ENCODE measurements around the gene AKR1C1. TPM values are rescaled to one million over a fixed set of nuclear protein-coding genes. Genes with fewer than 3 reads are reported as not detected.

AKR1C1 gene
- total and polyA plus RNA-seq, 9 of the 15 experiments (the other 6 are each of a cell fraction or from before 2014, with no cell fraction given), result 43.5 to 180 (median 82.4) TPM

- TF ChIP-seq ZNF592 (IDR thresholded peaks at IDR 0.05) (peak; percentile 72), HMG20B (CRISPR knock-in tag; IDR thresholded peaks at IDR 0.05) (no peak), MAFF (IDR thresholded peaks at IDR 0.05; ENCODE audit: low read length) (no peak), E2F3 (CRISPR knock-in tag; IDR thresholded peaks at IDR 0.05) (no peak), LARP7 (IDR thresholded peaks at IDR 0.05) (no peak), RFX1 (IDR thresholded peaks at IDR 0.05) (peak; percentile 76), ZNF253 (CRISPR knock-in tag; conservative IDR thresholded peaks at IDR 0.05) (no peak), ZBTB17 (CRISPR knock-in tag; IDR thresholded peaks at IDR 0.05) (no peak), ZNF384 (IDR thresholded peaks at IDR 0.05; ENCODE audit: low read depth, low read length) (no peak), ZBED1 (IDR thresholded peaks at IDR 0.05) (no peak), ZNF324 (CRISPR knock-in tag; IDR thresholded peaks at IDR 0.05) (no peak), NEUROD1 (IDR thresholded peaks at IDR 0.05; ENCODE audit: borderline replicate concordance, low read depth, low read length, partially characterized antibody) (peak; percentile 2), TEAD1 (CRISPR knock-in tag; IDR thresholded peaks at IDR 0.05) (peak in 1 of 2 experiments; percentile 81; a peak in 1 of 4 replicates), DPF2 (IDR thresholded peaks at IDR 0.05) (peak; percentile 89), ZNF282 (CRISPR knock-in tag; IDR thresholded peaks at IDR 0.05) (no peak), SRSF9 (IDR thresholded peaks at IDR 0.05; ENCODE audit: borderline replicate concordance, low read depth, low read length) (no peak), EP400 (IDR thresholded peaks at IDR 0.05) (peak; percentile 36; the same call in 1 of the 2 replicates), PTTG1 (tag; IDR thresholded peaks at IDR 0.05; ENCODE audit: low read depth) (no peak), KDM2B (CRISPR knock-in tag; IDR thresholded peaks at IDR 0.05) (no peak), YY1 (IDR thresholded peaks at IDR 0.05; ENCODE audit: borderline replicate concordance in 1 of 3, control insufficient read depth in 1 of 3, extremely low read depth in 1 of 3, insufficient read depth in 3 of 3, insufficient read length in 1 of 3, insufficient replicate concordance in 2 of 3, low read depth in 1 of 3, low read length in 2 of 3) (no peak), SNRNP70 (optimal IDR thresholded peaks at IDR 0.05; ENCODE audit: low read depth, low read length) (no peak), GABPA (tag; conservative IDR thresholded peaks at IDR 0.05; ENCODE audit: low read depth) (no peak), JUND (IDR thresholded peaks at IDR 0.05; ENCODE audit: borderline replicate concordance, low read depth, low read length) (no peak), JUND (tag; IDR thresholded peaks at IDR 0.05; ENCODE audit: borderline replicate concordance, low read depth, low read length) (peak; percentile 71; the same call in 2 of the 3 replicates)
- TF ChIP-seq, protein P1, sequence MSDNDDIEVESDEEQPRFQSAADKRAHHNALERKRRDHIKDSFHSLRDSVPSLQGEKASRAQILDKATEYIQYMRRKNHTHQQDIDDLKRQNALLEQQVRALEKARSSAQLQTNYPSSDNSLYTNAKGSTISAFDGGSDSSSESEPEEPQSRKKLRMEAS (CRISPR knock-in tag; IDR thresholded peaks at IDR 0.05), result peak; percentile 40; the same call in 1 of the 2 replicates
- TF ChIP-seq, protein P2, sequence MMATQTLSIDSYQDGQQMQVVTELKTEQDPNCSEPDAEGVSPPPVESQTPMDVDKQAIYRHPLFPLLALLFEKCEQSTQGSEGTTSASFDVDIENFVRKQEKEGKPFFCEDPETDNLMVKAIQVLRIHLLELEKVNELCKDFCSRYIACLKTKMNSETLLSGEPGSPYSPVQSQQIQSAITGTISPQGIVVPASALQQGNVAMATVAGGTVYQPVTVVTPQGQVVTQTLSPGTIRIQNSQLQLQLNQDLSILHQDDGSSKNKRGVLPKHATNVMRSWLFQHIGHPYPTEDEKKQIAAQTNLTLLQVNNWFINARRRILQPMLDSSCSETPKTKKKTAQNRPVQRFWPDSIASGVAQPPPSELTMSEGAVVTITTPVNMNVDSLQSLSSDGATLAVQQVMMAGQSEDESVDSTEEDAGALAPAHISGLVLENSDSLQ (IDR thresholded peaks at IDR 0.05), result no peak
These were observed 18.7 kb downstream of the AKR1C1 start (continued) for GRCh38 chr10:4981722-4982471.
